PC-3 (cell line): Measurements from ENCODE around the gene TMEM132E. TPM values are rescaled to one million over a fixed set of nuclear protein-coding genes. Genes with fewer than 3 reads are reported as not detected.

ENCODE experiments used
- ATAC-seq: fragments of 200-7000 bp; cut with Tn5 transposase; 2 replicates; pipeline ENCODE4 v1.9.1; 2020; ENCODE audit warnings: mild to moderate bottlenecking, moderate library complexity
- BruUV-seq: library from RNA; stranded (reverse); fragments of 400-500 nt; replicated peaks from 2 replicates; lab custom pipeline; 2021; lab: Mats Ljungman, UMichigan
- CTCF ChIA-PET: fragments of 300-600 bp; sonication (Branson Sonifier 250); formaldehyde crosslinking; loops from one replicate; lab custom pipeline; 2022; ENCODE audit warnings: antibody characterized with exemption; lab: Charles Lee
- POLR2A ChIA-PET: fragments of 300-600 bp; sonication (Branson Sonifier 250); formaldehyde crosslinking; loops from one replicate; lab custom pipeline; 2022; ENCODE audit warnings: antibody characterized with exemption; ENCODE audit not compliant: unreplicated experiment; lab: Charles Lee
- DNase-seq: peaks from one replicate; pipeline ENCODE4 v3.0.0-alpha.2; 2015
- H2AFZ ChIP-seq: fragments of 300-600 bp; sonication (generic); 2 replicates; pipeline ENCODE4 v1.6.0; 2016; ENCODE audit warnings: antibody characterized with exemption, low read length
- H3F3A ChIP-seq: fragments of 300-600 bp; sonication (generic); one replicate; pipeline ENCODE4 v1.6.0; 2017; ENCODE audit warnings: antibody characterized with exemption, low read length, control low read depth, mild to moderate bottlenecking; ENCODE audit not compliant: unreplicated experiment
- H3K27ac ChIP-seq: fragments of 300-600 bp; sonication (generic); 2 replicates; pipeline ENCODE4 v1.5.1; 2016; ENCODE audit warnings: mild to moderate bottlenecking, low read length
- H3K27me3 ChIP-seq: fragments of 300-600 bp; sonication (generic); 2 replicates; pipeline ENCODE4 v1.6.1; 2016; ENCODE audit warnings: low read length, mixed read lengths
- H3K36me3 ChIP-seq: fragments of 300-600 bp; sonication (generic); 2 replicates; pipeline ENCODE4 v1.6.1; 2016; ENCODE audit warnings: low read depth, mixed run types, low read length, mixed read lengths
- H3K4me1 ChIP-seq: fragments of 300-600 bp; sonication (generic); 2 replicates; pipeline ENCODE4 v1.5.1; 2016; ENCODE audit warnings: low read length; ENCODE audit not compliant: insufficient read depth
- H3K4me2 ChIP-seq: fragments of 300-600 bp; sonication (generic); 2 replicates; pipeline ENCODE4 v1.6.0; 2016; ENCODE audit warnings: low read length
- H3K4me3 ChIP-seq: fragments of 300-600 bp; sonication (generic); 2 replicates; pipeline ENCODE4 v1.5.1; 2016; ENCODE audit warnings: mild to moderate bottlenecking, low read length, mixed read lengths
- H3K79me2 ChIP-seq: fragments of 300-600 bp; sonication (generic); 2 replicates; pipeline ENCODE4 v1.6.1; 2017; ENCODE audit warnings: low read length, mixed read lengths
- H3K9ac ChIP-seq: fragments of 300-600 bp; sonication (generic); 2 replicates; pipeline ENCODE4 v1.6.0; 2016; ENCODE audit warnings: mild to moderate bottlenecking, low read length
- H3K9me2 ChIP-seq: fragments of 300-600 bp; sonication (generic); replicated peaks from 2 replicates; pipeline ENCODE4 v1.6.1; 2016; ENCODE audit warnings: mixed run types, low read length, mixed read lengths
- H3K9me3 ChIP-seq: fragments of 300-600 bp; sonication (generic); 2 replicates; pipeline ENCODE4 v1.6.1; 2016; ENCODE audit warnings: low read length, mixed read lengths
- H4K20me1 ChIP-seq: fragments of 300-600 bp; sonication (generic); 2 replicates; pipeline ENCODE4 v1.6.1; 2016; ENCODE audit warnings: low read length, mixed read lengths
- EZH2 ChIP-seq: fragments of 300-600 bp; sonication (generic); IDR thresholded peaks from one replicate; pipeline ENCODE4 v1.6.1; 2017; ENCODE audit warnings: antibody characterized with exemption, mild to moderate bottlenecking, low read length; ENCODE audit not compliant: unreplicated experiment
- EZH2phosphoT487 ChIP-seq: fragments of 300-600 bp; sonication (generic); IDR thresholded peaks from 2 replicates; pipeline ENCODE4 v1.6.1; 2018; ENCODE audit warnings: mild to moderate bottlenecking, antibody characterized with exemption, low read length, borderline replicate concordance
- intact Hi-C: fragments of 100-400 bp; cut with micrococcal nuclease; formaldehyde crosslinking; loops from 2 replicates; pipeline ENCODE4 v1.9.0; 2023
- total RNA-seq: library from RNA; depleted of rRNA; stranded (reverse); fragments of >200 nt; gene quantifications from 2 replicates; pipeline ENCODE4 v1.2.3, GENCODE V29; 2014
- TF ChIP-seq, protein P1 (sequence below): fragments of 300-600 bp; sonication (generic); conservative IDR thresholded peaks from 2 replicates; pipeline ENCODE4 v1.5.1; 2017; ENCODE audit warnings: antibody characterized with exemption, low read depth, mild to moderate bottlenecking, low read length

Gene TMEM132E
- total RNA-seq, 1 experiment from 2014 or later: not detected

DNA sequence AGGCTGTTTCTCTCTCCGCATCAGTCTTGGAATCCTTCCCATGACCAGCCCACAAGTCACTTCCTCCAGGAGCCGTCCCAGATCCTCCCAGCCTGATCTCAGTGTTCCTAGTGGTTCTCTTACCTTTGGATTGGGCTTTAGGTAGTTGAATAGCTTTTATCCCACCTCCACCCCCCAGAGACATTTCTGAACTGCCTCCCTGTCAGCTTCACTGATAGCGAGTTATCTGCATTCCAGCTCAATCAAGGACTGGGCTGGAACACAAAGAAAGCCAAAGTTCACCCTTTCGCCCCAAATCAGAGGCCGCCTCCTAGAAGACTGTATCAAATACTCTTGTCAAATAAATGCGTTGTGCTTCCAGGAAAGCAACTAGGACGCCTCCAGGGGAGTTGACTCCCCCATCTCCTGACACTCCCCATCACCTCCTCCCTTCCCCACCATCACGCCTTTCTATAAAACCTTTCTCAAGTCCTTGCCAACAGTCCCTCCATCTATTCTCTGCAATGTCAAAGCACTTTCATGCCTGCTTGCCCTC lies 72.7 kb downstream of the TMEM132E start:
- Histone ChIP-seq H3K27ac (no peak overlapping the region), H3K9ac (no peak overlapping the region), H3K27me3 (0 out of 2 replicates have a peak, but pooled peaks cover 7% of the 10 kb centered on the region), H3K36me3 (no peaks in the 10 kb centered on the region), H3F3A (no peaks in the 10 kb centered on the region), H3K9me2 (no peaks in the 10 kb centered on the region), H3K4me2 (no peak overlapping the region), H3K9me3 (no peaks in the 10 kb centered on the region), H4K20me1 (no peaks in the 10 kb centered on the region), H2AFZ (no peak overlapping the region), H3K4me3 (no peak overlapping the region), H3K4me1 (no peaks in the 10 kb centered on the region), H3K79me2 (no peaks in the 10 kb centered on the region)
- DNase-seq (no peak), ATAC-seq (no peak)
- TF ChIP-seq, protein P1, sequence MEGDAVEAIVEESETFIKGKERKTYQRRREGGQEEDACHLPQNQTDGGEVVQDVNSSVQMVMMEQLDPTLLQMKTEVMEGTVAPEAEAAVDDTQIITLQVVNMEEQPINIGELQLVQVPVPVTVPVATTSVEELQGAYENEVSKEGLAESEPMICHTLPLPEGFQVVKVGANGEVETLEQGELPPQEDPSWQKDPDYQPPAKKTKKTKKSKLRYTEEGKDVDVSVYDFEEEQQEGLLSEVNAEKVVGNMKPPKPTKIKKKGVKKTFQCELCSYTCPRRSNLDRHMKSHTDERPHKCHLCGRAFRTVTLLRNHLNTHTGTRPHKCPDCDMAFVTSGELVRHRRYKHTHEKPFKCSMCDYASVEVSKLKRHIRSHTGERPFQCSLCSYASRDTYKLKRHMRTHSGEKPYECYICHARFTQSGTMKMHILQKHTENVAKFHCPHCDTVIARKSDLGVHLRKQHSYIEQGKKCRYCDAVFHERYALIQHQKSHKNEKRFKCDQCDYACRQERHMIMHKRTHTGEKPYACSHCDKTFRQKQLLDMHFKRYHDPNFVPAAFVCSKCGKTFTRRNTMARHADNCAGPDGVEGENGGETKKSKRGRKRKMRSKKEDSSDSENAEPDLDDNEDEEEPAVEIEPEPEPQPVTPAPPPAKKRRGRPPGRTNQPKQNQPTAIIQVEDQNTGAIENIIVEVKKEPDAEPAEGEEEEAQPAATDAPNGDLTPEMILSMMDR: no peak
- TF ChIP-seq EZH2phosphoT487 (no peak), EZH2 (no peak)
- BruUV-seq: no TSS peak
- CTCF ChIA-PET: no interaction called here
- POLR2A ChIA-PET: no interaction called here
- intact Hi-C loops: no loop called here

DNA sequence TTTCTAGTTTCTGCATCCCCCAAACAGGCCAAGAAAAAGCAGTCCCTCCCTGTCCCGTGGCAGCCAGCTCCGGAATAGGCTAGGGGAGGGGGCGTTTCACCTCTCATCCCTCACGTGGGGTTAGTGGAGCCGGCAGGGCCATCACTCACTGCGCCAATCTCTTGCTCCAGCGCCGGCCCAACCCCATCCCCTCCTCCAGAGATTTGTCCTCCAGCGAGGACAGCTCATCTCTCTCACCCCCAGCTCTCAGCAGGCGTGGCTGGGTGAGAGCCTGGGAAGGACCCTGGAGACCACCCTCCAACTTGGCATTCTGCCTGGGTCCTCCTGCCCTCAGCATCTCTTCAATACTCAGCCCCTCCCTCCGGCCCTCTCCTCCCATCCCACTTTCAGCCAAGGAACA lies 74.1 kb downstream of the TMEM132E start:
- H3K79me2 ChIP-seq: no peaks in the 10 kb centered on the region
- ChIA-PET CTCF (no interaction called here), POLR2A (no interaction called here)
- TF ChIP-seq, protein P1: no peak
- TF ChIP-seq EZH2: no peak
- no peak for TF ChIP-seq EZH2phosphoT487
- no peaks in the 10 kb centered on the region for H4K20me1 ChIP-seq
- no peaks in the 10 kb centered on the region for H3K9me3 ChIP-seq
- BruUV-seq: no TSS peak
- no peaks in the 10 kb centered on the region for H3K36me3 ChIP-seq
- no peak overlapping the region for H3K4me2 ChIP-seq
- H3K27me3 ChIP-seq: no peaks in the 10 kb centered on the region
- H3K27ac ChIP-seq: no peak overlapping the region
- no peak overlapping the region for H2AFZ ChIP-seq
- no peak overlapping the region for H3K9ac ChIP-seq
- intact Hi-C loops: no loop called here
- no peak for DNase-seq
- no peaks in the 10 kb centered on the region for H3K9me2 ChIP-seq
- H3K4me1 ChIP-seq: no peaks in the 10 kb centered on the region
- no peaks in the 10 kb centered on the region for H3F3A ChIP-seq
- no peak for ATAC-seq
- H3K4me3 ChIP-seq: no peak overlapping the region

DNA sequence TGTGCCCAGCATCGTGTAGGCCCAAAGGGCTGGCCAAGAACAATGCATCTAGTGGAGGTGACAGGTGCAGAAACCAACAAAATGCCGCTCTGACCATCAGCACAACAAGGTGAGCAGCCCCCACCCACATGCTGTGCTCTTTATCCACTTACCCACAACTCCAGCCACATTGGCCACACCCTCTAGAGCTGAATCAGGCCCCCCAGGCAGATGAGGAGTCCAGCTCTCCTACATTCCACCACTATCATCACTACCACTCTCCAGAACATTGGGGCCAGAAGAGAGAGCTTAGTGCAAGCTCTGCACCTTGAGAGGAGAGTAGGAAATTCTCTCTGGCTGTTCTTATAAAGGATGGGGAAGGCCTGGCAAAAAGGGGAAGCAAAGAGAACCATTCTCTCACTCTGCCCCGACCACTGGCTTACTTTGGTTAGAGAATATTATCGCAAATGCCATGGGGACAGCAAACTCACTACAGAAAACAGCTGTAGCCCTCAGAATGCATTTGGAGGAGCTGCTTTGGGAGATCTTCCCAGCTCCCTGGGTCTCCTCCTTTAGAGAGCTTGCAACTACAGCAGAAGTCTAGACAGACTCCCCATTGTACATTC lies 75.0 kb downstream of the TMEM132E start:
- Histone ChIP-seq H3K9me2 (no peaks in the 10 kb centered on the region), H3K9me3 (no peaks in the 10 kb centered on the region), H3K36me3 (no peaks in the 10 kb centered on the region), H3K4me1 (no peaks in the 10 kb centered on the region), H3K79me2 (no peaks in the 10 kb centered on the region), H3K4me2 (no peak overlapping the region), H3F3A (no peaks in the 10 kb centered on the region), H4K20me1 (no peaks in the 10 kb centered on the region), H3K9ac (no peak overlapping the region), H3K4me3 (no peak overlapping the region), H3K27me3 (no peaks in the 10 kb centered on the region), H3K27ac (no peak overlapping the region), H2AFZ (no peak overlapping the region)
- no TSS peak for BruUV-seq
- TF ChIP-seq EZH2phosphoT487 (no peak), EZH2 (no peak)
- TF ChIP-seq, protein P1: no peak
- ATAC-seq (no peak), DNase-seq (no peak)
- ChIA-PET POLR2A (no interaction called here), CTCF (no interaction called here)
- intact Hi-C loops: no loop called here
